Endothelial cell of umbilical vein (primary cell): ENCODE measurements around the gene SEMA4A.

Experiments
- CTCF ChIP-seq, 2 donors: IDR thresholded peaks; 1 replicate in 1 of 2; 2 replicates in 1 of 2; pipeline ENCODE4 v1.5.1; 2011; ENCODE audit warnings: low read length in 2 of 2, mild to moderate bottlenecking in 2 of 2, moderate library complexity in 2 of 2, control low read depth in 1 of 2, inconsistent platforms in 1 of 2, low read depth in 1 of 2; ENCODE audit not compliant: insufficient read depth in 1 of 2; ENCODE audit errors: extremely low read depth in 1 of 2
- EZH2 ChIP-seq: IDR thresholded peaks from 2 replicates; pipeline ENCODE4 v1.6.1; 2012; ENCODE audit warnings: borderline replicate concordance, low read depth, mild to moderate bottlenecking, moderate library complexity, low read length, inconsistent platforms; ENCODE audit not compliant: severe bottlenecking
- FOS ChIP-seq: IDR thresholded peaks from 2 replicates; pipeline ENCODE4 v1.6.1; 2011; ENCODE audit warnings: mild to moderate bottlenecking, low read length, moderate library complexity, borderline replicate concordance; ENCODE audit not compliant: insufficient read depth
- GATA2 ChIP-seq: IDR thresholded peaks from 2 replicates; pipeline ENCODE4 v1.7.0; 2011; ENCODE audit warnings: low read depth, mild to moderate bottlenecking, moderate library complexity, mixed read lengths, low read length; ENCODE audit not compliant: insufficient read length, insufficient read depth
- JUN ChIP-seq: IDR thresholded peaks from 2 replicates; pipeline ENCODE4 v1.6.1; 2011; ENCODE audit warnings: borderline replicate concordance, low read depth; ENCODE audit not compliant: insufficient read length, insufficient read depth
- MAX ChIP-seq: IDR thresholded peaks from 2 replicates; pipeline ENCODE4 v1.6.1; 2011; ENCODE audit not compliant: insufficient read depth, insufficient read length
- MYC ChIP-seq: IDR thresholded peaks from one replicate; pipeline ENCODE4 v1.6.1; 2011; ENCODE audit warnings: mild to moderate bottlenecking, low read depth, low read length
- POLR2A ChIP-seq: IDR thresholded peaks from 2 replicates; pipeline ENCODE4 v1.6.1; 2012; ENCODE audit warnings: low read depth, mild to moderate bottlenecking, control low read depth, low read length
- POLR2AphosphoS5 ChIP-seq: IDR thresholded peaks from 2 replicates; pipeline ENCODE4 v1.6.1; 2012; ENCODE audit warnings: low read depth, mild to moderate bottlenecking, control low read depth, low read length, moderate library complexity; ENCODE audit not compliant: insufficient read depth

- no peak for TF ChIP-seq CTCF (IDR thresholded peaks at IDR 0.05; ENCODE audit: extremely low read depth in 1 of 2, insufficient read depth in 1 of 2, low read depth in 1 of 2, low read length in 2 of 2)
- TF ChIP-seq POLR2AphosphoS5 = no peak
- no peak for TF ChIP-seq MYC
- TF ChIP-seq POLR2A = no peak
- TF ChIP-seq EZH2 = no peak
- TF ChIP-seq JUN = no peak
- no peak for TF ChIP-seq MAX
- TF ChIP-seq GATA2 = no peak
- TF ChIP-seq FOS = no peak
Measured at GRCh38 chr1:156135930-156136871, 17.2 kb upstream of the SEMA4A start.
